DOHH2 (cell line): ENCODE measurements around the gene EPB41.
A peak's percentile ranks its signal among the peaks of the same experiment; 100 is the strongest.

Source experiments
- H3F3A ChIP-seq: fragments of 200-600 bp; sonication (generic), shearing (Covaris generic); 2 replicates; pipeline ENCODE4 v1.6.0; 2016; ENCODE audit warnings: antibody characterized with exemption, mild to moderate bottlenecking; ENCODE audit not compliant: control insufficient read depth, insufficient read depth
- H3K27ac ChIP-seq: fragments of 200-600 bp; sonication (generic); 2 replicates; pipeline ENCODE4 v1.5.1; 2014; ENCODE audit warnings: low read depth, mild to moderate bottlenecking, low read length, moderate library complexity
- H3K27me3 ChIP-seq: fragments of 200-600 bp; sonication (generic); 2 replicates; pipeline ENCODE4 v1.6.1; 2014; ENCODE audit warnings: mild to moderate bottlenecking, low read length, mixed read lengths; ENCODE audit not compliant: control insufficient read depth
- H3K36me3 ChIP-seq: fragments of 200-600 bp; sonication (generic); 2 replicates; pipeline ENCODE4 v1.6.1; 2014; ENCODE audit warnings: mild to moderate bottlenecking, low read length, moderate library complexity, mixed read lengths; ENCODE audit not compliant: control insufficient read depth
- H3K4me1 ChIP-seq: fragments of 200-600 bp; sonication (generic); 2 replicates; pipeline ENCODE4 v1.6.1; 2014; ENCODE audit warnings: mild to moderate bottlenecking, low read length, mixed read lengths; ENCODE audit not compliant: control insufficient read depth
- H3K4me2 ChIP-seq: fragments of 200-600 bp; sonication (generic); 2 replicates; pipeline ENCODE4 v1.6.0; 2014; ENCODE audit warnings: mild to moderate bottlenecking, low read length, moderate library complexity
- H3K4me3 ChIP-seq: fragments of 200-600 bp; sonication (generic); 2 replicates; pipeline ENCODE4 v1.5.1; 2014; ENCODE audit warnings: mild to moderate bottlenecking, low read length, mixed read lengths
- H3K79me2 ChIP-seq: fragments of 200-600 bp; sonication (generic); 2 replicates; pipeline ENCODE4 v1.6.1; 2014; ENCODE audit warnings: mild to moderate bottlenecking, low read length, mixed read lengths; ENCODE audit not compliant: control insufficient read depth
- H3K9me2 ChIP-seq: fragments of 200-600 bp; sonication (generic); replicated peaks from 2 replicates; pipeline ENCODE4 v1.6.1; 2014; ENCODE audit warnings: mild to moderate bottlenecking, low read length, mixed read lengths; ENCODE audit not compliant: control insufficient read depth
- H3K9me3 ChIP-seq: fragments of 200-600 bp; sonication (generic); 2 replicates; pipeline ENCODE4 v1.6.1; 2014; ENCODE audit warnings: antibody characterized with exemption, low read length, mixed read lengths; ENCODE audit not compliant: control insufficient read depth, insufficient read depth
- H4K20me1 ChIP-seq: fragments of 200-600 bp; sonication (generic); 2 replicates; pipeline ENCODE4 v1.6.0; 2014; ENCODE audit warnings: low read depth, mild to moderate bottlenecking, antibody characterized with exemption, low read length, moderate library complexity; ENCODE audit not compliant: control insufficient read depth, insufficient read depth
- EZH2phosphoT487 ChIP-seq: fragments of 200-600 bp; sonication (generic); IDR thresholded peaks from 2 replicates; pipeline ENCODE4 v1.6.1; 2017; ENCODE audit warnings: borderline replicate concordance, mild to moderate bottlenecking, antibody characterized with exemption, low read length, moderate library complexity, mixed read lengths
- TF ChIP-seq, protein P1 (sequence below): fragments of 200-600 bp; sonication (generic); IDR thresholded peaks from one replicate; pipeline ENCODE4 v1.5.1; 2014; ENCODE audit warnings: antibody characterized with exemption, mild to moderate bottlenecking, low read depth, low read length; ENCODE audit not compliant: poor library complexity, severe bottlenecking

Gene EPB41

DNA sequence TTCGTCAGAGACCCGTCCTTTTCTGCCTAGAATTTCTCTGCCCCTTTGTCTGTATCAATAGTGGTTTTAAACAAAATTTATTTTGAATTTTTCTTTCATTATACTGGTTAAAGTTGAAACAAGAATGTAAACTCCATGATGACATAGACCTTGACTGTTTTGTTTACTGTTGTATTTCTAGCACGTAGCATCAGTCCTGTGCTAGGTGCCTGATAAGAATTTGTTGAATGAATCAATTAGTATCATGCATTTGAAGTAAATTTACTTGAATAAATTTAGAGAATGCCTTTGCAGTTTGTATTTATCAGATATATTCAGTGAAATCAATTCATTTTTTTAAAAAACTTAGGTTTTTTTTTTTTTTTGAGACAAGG lies 69.9 kb downstream of the EPB41 start:
- Histone ChIP-seq H4K20me1 (no peaks in the 10 kb centered on the region), H3K4me2 (no peak overlapping the region), H3K9me2 (no peaks in the 10 kb centered on the region), H3K9me3 (peaks cover 11% of the 10 kb centered on the region; the same call in 1 of the 2 replicates), H3K27me3 (no peaks in the 10 kb centered on the region), H3K4me1 (peaks cover 16% of the 10 kb centered on the region), H3K79me2 (peaks cover 22% of the 10 kb centered on the region), H3K36me3 (peaks cover 15% of the 10 kb centered on the region), H3K4me3 (no peak overlapping the region), H3F3A (peaks cover 3% of the 10 kb centered on the region; the same call in 1 of the 2 replicates), H3K27ac (no peak overlapping the region)
- TF ChIP-seq, protein P1, sequence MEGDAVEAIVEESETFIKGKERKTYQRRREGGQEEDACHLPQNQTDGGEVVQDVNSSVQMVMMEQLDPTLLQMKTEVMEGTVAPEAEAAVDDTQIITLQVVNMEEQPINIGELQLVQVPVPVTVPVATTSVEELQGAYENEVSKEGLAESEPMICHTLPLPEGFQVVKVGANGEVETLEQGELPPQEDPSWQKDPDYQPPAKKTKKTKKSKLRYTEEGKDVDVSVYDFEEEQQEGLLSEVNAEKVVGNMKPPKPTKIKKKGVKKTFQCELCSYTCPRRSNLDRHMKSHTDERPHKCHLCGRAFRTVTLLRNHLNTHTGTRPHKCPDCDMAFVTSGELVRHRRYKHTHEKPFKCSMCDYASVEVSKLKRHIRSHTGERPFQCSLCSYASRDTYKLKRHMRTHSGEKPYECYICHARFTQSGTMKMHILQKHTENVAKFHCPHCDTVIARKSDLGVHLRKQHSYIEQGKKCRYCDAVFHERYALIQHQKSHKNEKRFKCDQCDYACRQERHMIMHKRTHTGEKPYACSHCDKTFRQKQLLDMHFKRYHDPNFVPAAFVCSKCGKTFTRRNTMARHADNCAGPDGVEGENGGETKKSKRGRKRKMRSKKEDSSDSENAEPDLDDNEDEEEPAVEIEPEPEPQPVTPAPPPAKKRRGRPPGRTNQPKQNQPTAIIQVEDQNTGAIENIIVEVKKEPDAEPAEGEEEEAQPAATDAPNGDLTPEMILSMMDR: no peak
- no peak for TF ChIP-seq EZH2phosphoT487

DNA sequence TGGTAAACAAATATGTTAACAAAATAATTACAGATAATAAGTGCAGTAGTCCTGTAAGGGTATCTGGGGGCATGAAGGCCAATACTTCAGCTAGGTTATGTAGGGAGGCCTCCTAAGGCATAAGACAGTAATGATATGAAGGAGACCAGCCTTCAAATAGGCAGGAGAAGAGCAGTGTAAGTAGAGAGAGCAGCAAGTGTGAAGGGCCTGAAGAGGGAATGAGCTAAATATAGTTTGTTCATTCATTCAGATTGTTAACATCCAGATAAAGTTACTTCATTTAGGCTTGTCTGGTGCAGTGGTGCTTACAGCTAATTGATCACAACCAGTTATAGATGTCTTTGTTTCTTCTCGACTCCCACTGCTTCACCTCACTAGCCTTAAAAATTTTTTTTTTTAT lies 71.1 kb downstream of the EPB41 start:
- no peak overlapping the region for H3K4me3 ChIP-seq
- no peak overlapping the region for H3K4me2 ChIP-seq
- H3K9me2 ChIP-seq: no peaks in the 10 kb centered on the region
- H4K20me1 ChIP-seq: no peaks in the 10 kb centered on the region
- no peak overlapping the region for H3K27ac ChIP-seq
- TF ChIP-seq, protein P1: no peak
- no peak for TF ChIP-seq EZH2phosphoT487
- no peaks in the 10 kb centered on the region for H3K27me3 ChIP-seq
- peaks cover 3% of the 10 kb centered on the region; the same call in 1 of the 2 replicates for H3F3A ChIP-seq
- peaks cover 15% of the 10 kb centered on the region for H3K36me3 ChIP-seq
- H3K79me2 ChIP-seq: peaks cover 19% of the 10 kb centered on the region
- peaks cover 11% of the 10 kb centered on the region; the same call in 1 of the 2 replicates for H3K9me3 ChIP-seq
- H3K4me1 ChIP-seq: peaks cover 16% of the 10 kb centered on the region

DNA sequence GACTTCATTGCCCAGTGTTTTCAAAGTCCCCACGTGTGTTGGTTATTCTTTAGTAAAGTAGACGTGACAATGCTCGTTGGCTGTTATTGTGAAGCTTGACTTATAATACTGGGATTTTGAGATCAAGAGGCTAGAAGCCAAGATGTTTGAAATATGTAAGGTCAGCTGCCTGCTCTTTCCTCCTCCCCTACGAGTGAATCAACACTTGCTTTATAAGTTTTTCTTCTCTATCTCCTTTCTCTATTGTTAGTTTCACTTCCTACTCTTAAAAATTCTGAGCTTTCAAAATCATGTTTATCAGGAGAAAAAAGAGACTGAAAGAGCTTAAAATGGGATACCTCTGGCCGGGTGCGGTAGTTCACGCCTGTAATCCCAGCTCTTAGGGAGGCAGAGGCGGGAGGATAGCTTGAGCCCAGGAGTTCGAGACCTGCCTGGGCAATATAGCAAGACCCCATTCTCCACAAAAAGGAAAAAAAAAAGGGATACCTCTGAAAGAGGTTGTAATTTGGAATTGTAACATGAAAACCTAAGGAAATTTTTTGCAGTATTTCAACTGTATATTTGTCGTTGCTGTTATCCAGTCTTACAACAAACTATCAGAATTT lies 72.0 kb downstream of the EPB41 start:
- TF ChIP-seq EZH2phosphoT487: no peak
- TF ChIP-seq, protein P1: no peak

More for the DNA sequence above, 72.0 kb downstream of the EPB41 start:
- Histone ChIP-seq H3K4me1 (peaks cover 16% of the 10 kb centered on the region), H3K27me3 (no peaks in the 10 kb centered on the region), H3K36me3 (peaks cover 15% of the 10 kb centered on the region), H3K9me2 (no peaks in the 10 kb centered on the region), H3K9me3 (peaks cover 11% of the 10 kb centered on the region; the same call in 1 of the 2 replicates), H3K79me2 (peaks cover 16% of the 10 kb centered on the region), H3F3A (peaks cover 3% of the 10 kb centered on the region; the same call in 1 of the 2 replicates), H3K4me2 (peak overlapping the region; percentile 43), H3K27ac (0 out of 2 replicates have a peak overlapping the region, but pooled peaks have one; percentile 18), H3K4me3 (no peak overlapping the region), H4K20me1 (no peaks in the 10 kb centered on the region)
